Cardiac muscle cell (in vitro differentiated cells and primary cell): ENCODE results near the gene KDM3A. TPM values are rescaled to one million over a fixed set of nuclear protein-coding genes. Genes with fewer than 3 reads are reported as not detected.

ENCODE experiments used
- DNase-seq, 2 donors: peaks; one replicate each; pipeline versions ENCODE4 v3.0.0 to v3.0.0-alpha.2; 2010 to 2017; ENCODE audit warnings: low read depth in 1 of 2, low spot score in 1 of 2
- H3K27ac ChIP-seq: fragments of 200-600 bp; sonication (generic); 2 replicates; pipeline ENCODE4 v1.5.1; 2016
- H3K27me3 ChIP-seq: fragments of 200-600 bp; sonication (generic); 2 replicates; pipeline ENCODE4 v1.6.0; 2016; ENCODE audit warnings: control low read depth
- H3K36me3 ChIP-seq: fragments of 200-600 bp; sonication (generic); 2 replicates; pipeline ENCODE4 v1.5.1; 2016; ENCODE audit warnings: control low read depth
- H3K4me1 ChIP-seq: fragments of 200-600 bp; sonication (generic); 2 replicates; pipeline ENCODE4 v1.8.1; 2017; ENCODE audit warnings: low read depth, mild to moderate bottlenecking, mixed run types
- H3K4me3 ChIP-seq: fragments of 200-600 bp; sonication (generic); 2 replicates; pipeline ENCODE4 v1.5.1; 2016; ENCODE audit warnings: mild to moderate bottlenecking
- H3K9me3 ChIP-seq: fragments of 200-600 bp; sonication (generic); 2 replicates; pipeline ENCODE4 v1.5.1; 2017; ENCODE audit warnings: low read depth, mild to moderate bottlenecking, control low read depth
- polyA plus RNA-seq: library from polyadenylated mRNA; unstranded; fragments of >200 nt; fragmentation: Nextera tagmentation; extraction: Ambion mirVana; gene quantifications from 2 replicates; pipeline ENCODE4 v1.2.1, GENCODE V29; 2016
- total RNA-seq: library from RNA; depleted of rRNA; stranded (reverse); fragments of >200 nt; gene quantifications from 2 replicates; pipeline ENCODE4 v1.2.3, GENCODE V29; 2016
- TF ChIP-seq, protein P1 (sequence below): IDR thresholded peaks from 2 replicates; pipeline ENCODE4 v1.5.1; 2012; ENCODE audit warnings: low read depth, mild to moderate bottlenecking, low read length

KDM3A gene
- total and polyA plus RNA-seq, 2 experiments from 2014 or later = 47.2 to 55.6 TPM

GRCh38 chr2:86413296-86414094 lies 27.7 kb upstream of the KDM3A start:
- peaks cover 6% of the 10 kb centered on the region for H3K27me3 ChIP-seq
- no peak overlapping the region for H3K4me3 ChIP-seq

GRCh38 chr2:86414996-86415395 lies 26.2 kb upstream of the KDM3A start:
- TF ChIP-seq, protein P1, sequence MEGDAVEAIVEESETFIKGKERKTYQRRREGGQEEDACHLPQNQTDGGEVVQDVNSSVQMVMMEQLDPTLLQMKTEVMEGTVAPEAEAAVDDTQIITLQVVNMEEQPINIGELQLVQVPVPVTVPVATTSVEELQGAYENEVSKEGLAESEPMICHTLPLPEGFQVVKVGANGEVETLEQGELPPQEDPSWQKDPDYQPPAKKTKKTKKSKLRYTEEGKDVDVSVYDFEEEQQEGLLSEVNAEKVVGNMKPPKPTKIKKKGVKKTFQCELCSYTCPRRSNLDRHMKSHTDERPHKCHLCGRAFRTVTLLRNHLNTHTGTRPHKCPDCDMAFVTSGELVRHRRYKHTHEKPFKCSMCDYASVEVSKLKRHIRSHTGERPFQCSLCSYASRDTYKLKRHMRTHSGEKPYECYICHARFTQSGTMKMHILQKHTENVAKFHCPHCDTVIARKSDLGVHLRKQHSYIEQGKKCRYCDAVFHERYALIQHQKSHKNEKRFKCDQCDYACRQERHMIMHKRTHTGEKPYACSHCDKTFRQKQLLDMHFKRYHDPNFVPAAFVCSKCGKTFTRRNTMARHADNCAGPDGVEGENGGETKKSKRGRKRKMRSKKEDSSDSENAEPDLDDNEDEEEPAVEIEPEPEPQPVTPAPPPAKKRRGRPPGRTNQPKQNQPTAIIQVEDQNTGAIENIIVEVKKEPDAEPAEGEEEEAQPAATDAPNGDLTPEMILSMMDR = no peak
- DNase-seq = no peak
- no peaks in the 10 kb centered on the region for H3K27me3 ChIP-seq
- no peak overlapping the region for H3K4me3 ChIP-seq
- no peak overlapping the region for H3K27ac ChIP-seq
- no peaks in the 10 kb centered on the region for H3K9me3 ChIP-seq
- no peaks in the 10 kb centered on the region for H3K36me3 ChIP-seq
- no peaks in the 10 kb centered on the region for H3K4me1 ChIP-seq

More at GRCh38 chr2:86413296-86414094, 27.7 kb upstream of the KDM3A start:
- no peaks in the 10 kb centered on the region for H3K9me3 ChIP-seq
- H3K36me3 ChIP-seq = no peaks in the 10 kb centered on the region
- TF ChIP-seq, protein P1 = no peak
- H3K4me1 ChIP-seq = no peaks in the 10 kb centered on the region
- no peak overlapping the region for H3K27ac ChIP-seq
- DNase-seq = no peak

DNA sequence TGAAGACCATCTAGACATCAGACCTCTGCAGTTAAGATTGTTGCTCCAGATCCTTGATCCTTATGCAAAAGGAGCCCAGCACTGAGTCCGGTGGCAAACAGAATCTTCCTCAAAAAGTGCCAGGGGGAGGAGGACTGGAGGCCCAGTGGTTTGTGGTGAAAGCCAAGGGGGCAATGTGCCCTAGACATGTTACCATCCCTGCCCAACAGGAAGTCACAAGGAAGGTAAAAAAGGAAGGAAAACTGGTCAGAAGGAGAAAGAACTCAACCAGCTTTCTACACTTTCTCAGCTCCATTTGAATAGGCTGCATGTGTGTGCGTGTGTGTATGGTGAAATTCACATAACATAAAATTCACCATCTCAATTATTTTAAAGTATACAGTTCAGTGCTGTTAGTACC lies 25.0 kb upstream of the KDM3A start:
- H3K4me3 ChIP-seq = no peak overlapping the region

DNA sequence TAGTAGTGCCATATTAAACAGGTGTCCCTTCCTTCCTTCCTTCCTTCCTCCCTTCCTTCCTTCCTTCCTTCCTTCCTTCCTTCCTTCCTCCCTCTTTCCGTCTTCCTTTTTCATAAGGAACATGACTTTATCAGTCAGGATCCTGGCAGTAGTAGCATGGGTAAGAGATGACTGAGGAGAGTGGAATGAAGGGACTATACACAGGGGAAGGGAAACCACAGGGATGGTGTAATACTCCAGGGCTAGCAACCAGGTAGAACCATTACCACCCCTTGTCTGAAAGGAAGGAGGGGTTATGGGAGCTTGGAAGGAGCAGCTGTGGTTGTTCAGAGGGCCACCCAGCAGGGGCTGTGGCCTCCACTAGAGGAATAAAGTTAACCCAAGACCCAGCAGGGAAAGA lies 23.2 kb upstream of the KDM3A start:
- no peaks in the 10 kb centered on the region for H3K27me3 ChIP-seq
- H3K4me3 ChIP-seq = no peak overlapping the region
- DNase-seq = peak in 1 of 2 donors; percentile 37
- H3K27ac ChIP-seq = no peak overlapping the region
- TF ChIP-seq, protein P1 = no peak
- H3K9me3 ChIP-seq = no peaks in the 10 kb centered on the region
- no peaks in the 10 kb centered on the region for H3K4me1 ChIP-seq
- no peaks in the 10 kb centered on the region for H3K36me3 ChIP-seq

More for the DNA sequence above, 25.0 kb upstream of the KDM3A start:
- DNase-seq = no peak
- TF ChIP-seq, protein P1 = no peak
- Histone ChIP-seq H3K36me3 (no peaks in the 10 kb centered on the region), H3K9me3 (no peaks in the 10 kb centered on the region), H3K27ac (no peak overlapping the region), H3K27me3 (no peaks in the 10 kb centered on the region), H3K4me1 (no peaks in the 10 kb centered on the region)

GRCh38 chr2:86420913-86421312 lies 20.3 kb upstream of the KDM3A start:
- no peak overlapping the region for H3K4me3 ChIP-seq
- peaks cover 3% of the 10 kb centered on the region for H3K27me3 ChIP-seq
- no peaks in the 10 kb centered on the region for H3K4me1 ChIP-seq
- TF ChIP-seq, protein P1 = no peak
- no peaks in the 10 kb centered on the region for H3K9me3 ChIP-seq
- H3K27ac ChIP-seq = no peak overlapping the region
- H3K36me3 ChIP-seq = no peaks in the 10 kb centered on the region
- DNase-seq = no peak
